Activated naive CD8-positive, alpha-beta T cell (primary cell): ENCODE results near the gene TNFSF4.
A peak's percentile ranks its signal among the peaks of the same experiment; 100 is the strongest.
"Not testable (repeated sequence)": the region's sequence is repeated elsewhere in the genome, so short reads cannot be mapped to it uniquely, and the experiment has no call there.

Source experiments
- H3K27ac Mint-ChIP-seq: one replicate; pipeline ENCODE4 v1.8.0; 2021; ENCODE audit warnings: mixed read lengths
- H3K27me3 Mint-ChIP-seq: one replicate; pipeline ENCODE4 v1.8.0; 2021; ENCODE audit warnings: mixed read lengths
- H3K36me3 Mint-ChIP-seq: one replicate; pipeline ENCODE4 v1.8.0; 2021; ENCODE audit warnings: mixed read lengths
- H3K4me1 Mint-ChIP-seq: one replicate; pipeline ENCODE4 v1.8.0; 2021; ENCODE audit warnings: low read depth, mixed read lengths
- H3K4me3 Mint-ChIP-seq: one replicate; pipeline ENCODE4 v1.8.0; 2021; ENCODE audit warnings: mild to moderate bottlenecking, mixed read lengths
- H3K9me3 Mint-ChIP-seq: one replicate; pipeline ENCODE4 v1.8.0; 2021; ENCODE audit warnings: low read depth, mixed read lengths

The TNFSF4 gene

DNA sequence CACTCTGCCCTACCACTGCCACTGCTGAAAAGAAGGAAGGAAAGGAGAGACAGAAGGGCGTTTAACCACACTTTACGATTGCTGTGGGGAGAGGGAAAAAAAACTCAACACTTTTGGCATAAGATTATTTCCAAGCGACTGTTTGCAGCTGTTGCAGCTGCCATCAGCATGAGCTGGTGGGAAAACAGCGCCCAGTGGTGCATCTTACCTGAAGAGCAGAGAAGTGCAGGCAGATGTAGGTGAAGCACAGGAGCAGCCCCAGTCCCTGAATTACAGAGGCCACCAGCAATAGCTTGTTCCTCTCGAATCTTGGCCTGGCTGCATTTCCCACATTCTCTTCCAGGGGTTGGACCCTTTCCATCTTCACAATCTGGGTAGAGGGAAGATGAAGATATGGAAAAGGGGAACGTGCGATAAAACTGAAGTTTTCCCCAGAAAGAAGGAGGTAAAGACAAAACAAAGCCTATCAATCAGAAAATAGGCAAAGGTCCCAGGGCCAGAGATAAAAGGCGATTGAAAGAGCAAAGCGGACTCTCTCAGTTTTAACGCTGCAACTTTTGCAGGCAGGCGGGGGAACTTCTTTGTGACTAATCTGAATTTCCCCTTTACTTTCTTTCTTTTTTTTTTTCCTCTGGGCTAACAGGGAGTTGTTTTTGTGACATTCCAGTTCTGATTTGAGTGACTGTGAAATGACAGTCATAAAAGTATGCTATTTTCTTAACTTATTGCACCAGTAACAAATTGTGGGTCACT lies at the start of gene TNFSF4:
Gene TNFSF4, minus strand, starts transcription at position 516 of the 753 bp plus-strand sequence. Its CDS starts 155 bp downstream, at position 361.
- peaks cover 53% of the 10 kb centered on the region for H3K4me1 Mint-ChIP-seq
- H3K9me3 Mint-ChIP-seq = no peaks in the 10 kb centered on the region
- H3K4me3 Mint-ChIP-seq = peak within 1 kb of the TSS; percentile 79
- peak within 1 kb of the TSS; percentile 85 for H3K27ac Mint-ChIP-seq
- H3K36me3 Mint-ChIP-seq = no peaks in the 10 kb centered on the region
- H3K27me3 Mint-ChIP-seq = no peaks in the 10 kb centered on the region

- Mint-ChIP-seq H3K4me3 (no peak overlapping the region), H3K36me3 (peaks cover 14% of the 10 kb centered on the region), H3K27ac (no peak overlapping the region), H3K9me3 (peaks cover 7% of the 10 kb centered on the region), H3K4me1 (no peaks in the 10 kb centered on the region), H3K27me3 (no peaks in the 10 kb centered on the region)
Observed at GRCh38 chr1:173255214-173255813, 48.2 kb upstream of the TNFSF4 start.

DNA sequence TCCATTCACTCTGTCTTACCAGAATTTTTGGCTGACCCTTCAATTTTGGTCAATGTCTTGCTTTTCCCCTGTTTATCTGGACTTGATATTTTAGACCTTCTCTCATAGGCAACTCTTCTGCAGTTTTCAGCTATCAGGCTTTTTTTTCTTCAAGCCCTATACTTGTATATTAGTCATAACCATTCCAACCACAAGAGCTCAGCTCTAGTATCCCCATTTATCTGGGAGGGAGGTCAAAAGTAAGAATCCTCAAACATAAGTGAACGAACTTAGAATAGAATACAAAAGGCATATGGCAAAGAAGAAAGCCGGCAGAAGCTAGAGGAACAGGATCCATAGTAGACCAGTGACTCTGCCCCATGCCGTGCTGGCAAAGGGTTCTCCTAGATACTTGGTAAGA lies 45.9 kb upstream of the TNFSF4 start:
- Mint-ChIP-seq H3K4me1 (peaks cover 3% of the 10 kb centered on the region), H3K27ac (no peak overlapping the region), H3K27me3 (no peaks in the 10 kb centered on the region), H3K36me3 (peaks cover 11% of the 10 kb centered on the region), H3K9me3 (no peaks in the 10 kb centered on the region), H3K4me3 (no peak overlapping the region)

GRCh38 chr1:173249349-173249748 lies 42.2 kb upstream of the TNFSF4 start:
- Mint-ChIP-seq H3K4me1 (peaks cover 3% of the 10 kb centered on the region), H3K27me3 (no peaks in the 10 kb centered on the region), H3K4me3 (no peak overlapping the region), H3K9me3 (no peaks in the 10 kb centered on the region), H3K27ac (no peak overlapping the region), H3K36me3 (peaks cover 17% of the 10 kb centered on the region)

DNA sequence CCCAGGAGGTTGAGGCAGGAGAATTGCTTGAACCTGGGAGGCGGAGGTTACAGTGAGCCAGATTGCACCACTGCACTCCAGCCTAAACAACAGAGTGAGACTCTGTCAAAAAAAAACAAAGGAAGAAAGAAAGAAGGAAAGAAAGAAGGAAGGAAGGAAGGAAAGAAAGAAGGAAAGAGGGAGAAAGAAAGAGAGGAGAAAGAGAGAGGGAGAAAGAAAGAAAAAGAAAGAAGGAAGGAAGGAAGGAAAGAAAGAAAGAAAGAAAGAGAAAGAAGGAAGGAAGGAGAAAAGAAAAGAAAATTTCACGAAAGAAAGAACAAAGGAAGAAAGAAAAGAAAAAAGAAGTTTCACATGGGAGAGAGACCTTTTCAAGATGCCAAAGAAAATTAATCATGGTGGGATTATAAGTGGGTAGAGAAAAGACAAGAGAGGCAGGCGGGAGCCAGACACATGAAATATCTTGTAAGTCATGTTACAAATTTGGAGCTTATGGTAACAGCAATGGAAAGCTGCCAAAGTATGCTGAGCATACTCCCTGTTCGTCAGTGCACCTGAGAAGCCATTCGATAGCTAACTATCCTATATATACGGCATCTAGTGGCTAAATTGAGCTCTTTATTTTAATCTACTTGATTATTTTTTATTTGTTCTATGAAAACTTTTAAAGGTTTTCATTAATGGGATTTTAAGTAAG lies 41.3 kb upstream of the TNFSF4 start:
- H3K36me3 Mint-ChIP-seq = peaks cover 22% of the 10 kb centered on the region
- H3K27ac Mint-ChIP-seq = no peak overlapping the region
- no peaks in the 10 kb centered on the region for H3K27me3 Mint-ChIP-seq

GRCh38 chr1:173245892-173246291 lies 38.8 kb upstream of the TNFSF4 start:
- Mint-ChIP-seq H3K9me3 (peaks cover 23% of the 10 kb centered on the region), H3K27me3 (no peaks in the 10 kb centered on the region), H3K4me3 (no peak overlapping the region), H3K27ac (no peak overlapping the region), H3K4me1 (peaks cover 3% of the 10 kb centered on the region), H3K36me3 (peaks cover 30% of the 10 kb centered on the region)

More for the DNA sequence above, 41.3 kb upstream of the TNFSF4 start:
- peaks cover 6% of the 10 kb centered on the region for H3K9me3 Mint-ChIP-seq
- no peak overlapping the region for H3K4me3 Mint-ChIP-seq
- H3K4me1 Mint-ChIP-seq = peaks cover 3% of the 10 kb centered on the region

GRCh38 chr1:173243300-173243699 lies 36.2 kb upstream of the TNFSF4 start:
- H3K4me3 Mint-ChIP-seq = no peak overlapping the region
- H3K27me3 Mint-ChIP-seq = no peaks in the 10 kb centered on the region
- H3K9me3 Mint-ChIP-seq = peaks cover 23% of the 10 kb centered on the region
- peaks cover 47% of the 10 kb centered on the region for H3K36me3 Mint-ChIP-seq
- no peak overlapping the region for H3K27ac Mint-ChIP-seq
- H3K4me1 Mint-ChIP-seq = no peaks in the 10 kb centered on the region

DNA sequence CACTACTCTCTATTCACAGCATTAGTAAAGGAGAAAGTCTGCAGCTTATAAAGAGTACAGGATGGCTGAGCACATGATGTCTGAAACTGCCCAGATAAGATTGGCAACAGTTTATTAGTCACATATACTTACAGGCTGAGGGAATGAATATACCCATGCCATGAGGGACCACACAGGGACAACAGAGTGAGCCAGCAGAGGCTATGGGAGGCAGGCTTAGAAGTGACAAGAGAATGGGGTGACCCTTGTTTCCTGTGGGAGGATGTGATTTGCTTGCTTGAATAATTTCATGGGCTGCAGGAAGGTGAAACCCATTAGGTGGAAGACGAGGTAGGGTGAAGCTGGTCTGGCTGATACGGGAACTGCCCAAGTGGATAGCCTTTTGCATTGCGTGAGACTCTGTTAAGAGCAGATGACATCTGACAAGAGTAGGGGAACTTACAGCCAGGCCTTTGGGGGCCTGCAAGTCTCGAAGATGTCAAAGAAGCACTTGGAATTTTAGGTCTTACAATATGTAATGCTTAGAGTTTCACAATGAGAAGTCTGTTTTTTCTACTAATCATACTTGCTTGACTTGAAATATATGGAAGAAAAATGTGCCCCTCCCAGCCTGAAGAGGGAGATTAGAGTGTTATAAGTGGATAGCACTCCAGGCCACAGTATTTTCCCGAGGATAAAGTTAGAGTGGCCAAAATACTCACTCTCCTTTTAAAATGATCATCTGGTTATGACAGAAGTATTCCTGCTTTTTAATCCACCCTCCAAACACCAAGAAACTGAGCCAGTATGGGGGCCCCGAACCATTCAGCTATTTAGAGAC lies 34.6 kb upstream of the TNFSF4 start:
- Mint-ChIP-seq H3K27ac (no peak overlapping the region), H3K9me3 (peaks cover 29% of the 10 kb centered on the region), H3K36me3 (peaks cover 49% of the 10 kb centered on the region)

DNA sequence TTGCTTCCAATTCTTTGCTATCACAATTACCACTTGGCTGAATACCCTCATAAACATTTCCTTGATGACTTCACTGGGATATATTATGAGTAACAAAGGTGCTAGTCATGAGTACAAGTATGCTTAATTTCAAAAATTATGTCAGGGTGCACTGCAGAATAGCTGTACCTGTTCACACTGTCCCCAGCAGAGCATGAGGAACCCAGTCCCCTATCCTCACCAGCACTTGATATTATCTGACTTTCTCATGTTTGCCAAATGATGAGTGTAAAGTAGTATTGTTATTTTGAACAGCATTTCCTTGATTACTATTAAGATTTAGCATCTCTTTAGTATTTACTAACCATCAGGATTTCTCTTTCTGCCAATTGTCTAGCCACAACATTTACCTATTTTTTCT lies 33.5 kb upstream of the TNFSF4 start:
- Mint-ChIP-seq H3K36me3 (peaks cover 54% of the 10 kb centered on the region), H3K27ac (no peak overlapping the region), H3K4me1 (no peaks in the 10 kb centered on the region), H3K4me3 (no peak overlapping the region), H3K9me3 (peaks cover 32% of the 10 kb centered on the region), H3K27me3 (no peaks in the 10 kb centered on the region)

More for the DNA sequence above, 34.6 kb upstream of the TNFSF4 start:
- no peak overlapping the region for H3K4me3 Mint-ChIP-seq
- no peaks in the 10 kb centered on the region for H3K4me1 Mint-ChIP-seq
- H3K27me3 Mint-ChIP-seq = no peaks in the 10 kb centered on the region

- peaks cover 32% of the 10 kb centered on the region for H3K9me3 Mint-ChIP-seq
- H3K4me3 Mint-ChIP-seq = no peak overlapping the region
- H3K36me3 Mint-ChIP-seq = peaks cover 54% of the 10 kb centered on the region
- H3K4me1 Mint-ChIP-seq = no peaks in the 10 kb centered on the region
- H3K27me3 Mint-ChIP-seq = no peaks in the 10 kb centered on the region
- H3K27ac Mint-ChIP-seq = no peak overlapping the region
Observed at GRCh38 chr1:173239058-173239457, 31.9 kb upstream of the TNFSF4 start.

DNA sequence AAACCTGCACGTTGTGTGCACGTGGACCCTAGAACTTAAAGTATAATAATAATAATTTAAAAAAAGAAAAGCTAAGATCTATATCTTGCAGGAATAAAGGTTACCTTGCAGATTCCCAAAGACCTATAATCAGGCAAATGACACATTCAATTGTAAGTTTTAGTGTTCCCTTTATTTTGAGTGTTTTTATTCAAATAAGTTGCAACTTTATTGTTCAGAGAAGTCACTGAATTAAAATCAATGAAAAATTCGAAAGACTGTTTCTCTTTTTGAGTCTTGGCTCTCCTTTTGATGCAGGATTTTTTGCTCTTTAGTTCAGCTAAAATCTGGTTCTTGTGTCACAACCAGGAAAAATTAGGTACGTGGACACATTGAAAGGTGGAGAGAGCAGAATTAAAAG lies 27.8 kb upstream of the TNFSF4 start:
- Mint-ChIP-seq H3K9me3 (peaks cover 11% of the 10 kb centered on the region), H3K4me1 (no peaks in the 10 kb centered on the region), H3K4me3 (no peak overlapping the region), H3K27me3 (no peaks in the 10 kb centered on the region), H3K27ac (no peak overlapping the region), H3K36me3 (peaks cover 43% of the 10 kb centered on the region)

GRCh38 chr1:173234434-173234833 lies 27.3 kb upstream of the TNFSF4 start:
- H3K27ac Mint-ChIP-seq, H3K4me3 Mint-ChIP-seq, H3K4me1 Mint-ChIP-seq, H3K27me3 Mint-ChIP-seq: not testable (repeated sequence)
- H3K9me3 Mint-ChIP-seq = peaks cover 12% of the 10 kb centered on the region
- peaks cover 43% of the 10 kb centered on the region for H3K36me3 Mint-ChIP-seq

DNA sequence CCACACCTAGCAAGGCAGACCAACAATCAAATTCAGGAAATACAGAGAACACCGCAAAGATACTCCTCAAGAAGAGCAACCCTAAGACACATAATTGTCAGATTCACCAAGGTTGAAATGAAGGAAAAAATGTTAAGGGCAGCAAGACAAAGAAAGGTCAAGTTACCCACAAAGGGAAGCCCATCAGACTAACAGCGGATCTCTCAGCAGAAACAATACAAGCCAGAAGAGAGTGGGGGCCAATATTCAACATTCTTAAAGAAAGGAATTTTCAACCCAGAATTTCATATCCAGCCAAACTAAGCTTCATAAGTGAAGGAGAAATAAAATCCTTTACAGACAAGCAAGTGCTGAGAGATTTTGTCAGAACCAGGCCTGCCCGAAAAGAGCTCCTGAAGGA lies 21.9 kb upstream of the TNFSF4 start:
- Mint-ChIP-seq H3K36me3 (peaks cover 27% of the 10 kb centered on the region), H3K9me3 (peaks cover 13% of the 10 kb centered on the region)
- H3K4me3 Mint-ChIP-seq, H3K4me1 Mint-ChIP-seq, H3K27ac Mint-ChIP-seq, H3K27me3 Mint-ChIP-seq: not testable (repeated sequence)

DNA sequence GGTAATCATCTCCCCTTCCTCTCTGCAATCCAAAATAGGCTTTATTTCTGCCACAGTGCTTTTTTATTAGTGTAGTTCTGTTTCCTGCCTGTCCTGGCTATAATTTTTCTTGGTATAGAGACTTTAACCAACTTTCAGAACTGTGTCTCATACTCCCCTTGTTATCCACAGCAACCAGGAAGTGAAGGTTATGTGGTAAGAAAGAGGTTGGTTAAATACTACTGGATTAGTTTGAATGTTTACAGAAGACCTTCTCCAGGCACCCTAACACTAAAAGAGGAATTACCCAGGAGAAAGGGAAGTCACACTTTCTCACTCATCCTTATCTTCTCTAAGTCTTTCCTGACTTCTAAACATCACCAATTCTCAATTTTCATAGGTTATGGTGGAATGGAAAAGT lies 17.8 kb upstream of the TNFSF4 start:
- Mint-ChIP-seq H3K9me3 (peaks cover 11% of the 10 kb centered on the region), H3K27ac (no peak overlapping the region), H3K4me3 (no peak overlapping the region)

More for the DNA sequence above, 17.8 kb upstream of the TNFSF4 start:
- no peaks in the 10 kb centered on the region for H3K4me1 Mint-ChIP-seq
- peaks cover 11% of the 10 kb centered on the region for H3K36me3 Mint-ChIP-seq
- no peaks in the 10 kb centered on the region for H3K27me3 Mint-ChIP-seq
